Measurements from ENCODE around the gene CRMP1.

The CRMP1 gene

GRCh38 chr4:5893004-5893580 lies at the start of gene CRMP1:
Gene CRMP1 (minus strand): TSS chr4:5893086. CDS start chr4:5892969, 117 bp downstream.
- no peak for DNase-seq

GRCh38 chr4:5941601-5942000 lies 48.7 kb upstream of the CRMP1 start:
- no peak for DNase-seq

DNA sequence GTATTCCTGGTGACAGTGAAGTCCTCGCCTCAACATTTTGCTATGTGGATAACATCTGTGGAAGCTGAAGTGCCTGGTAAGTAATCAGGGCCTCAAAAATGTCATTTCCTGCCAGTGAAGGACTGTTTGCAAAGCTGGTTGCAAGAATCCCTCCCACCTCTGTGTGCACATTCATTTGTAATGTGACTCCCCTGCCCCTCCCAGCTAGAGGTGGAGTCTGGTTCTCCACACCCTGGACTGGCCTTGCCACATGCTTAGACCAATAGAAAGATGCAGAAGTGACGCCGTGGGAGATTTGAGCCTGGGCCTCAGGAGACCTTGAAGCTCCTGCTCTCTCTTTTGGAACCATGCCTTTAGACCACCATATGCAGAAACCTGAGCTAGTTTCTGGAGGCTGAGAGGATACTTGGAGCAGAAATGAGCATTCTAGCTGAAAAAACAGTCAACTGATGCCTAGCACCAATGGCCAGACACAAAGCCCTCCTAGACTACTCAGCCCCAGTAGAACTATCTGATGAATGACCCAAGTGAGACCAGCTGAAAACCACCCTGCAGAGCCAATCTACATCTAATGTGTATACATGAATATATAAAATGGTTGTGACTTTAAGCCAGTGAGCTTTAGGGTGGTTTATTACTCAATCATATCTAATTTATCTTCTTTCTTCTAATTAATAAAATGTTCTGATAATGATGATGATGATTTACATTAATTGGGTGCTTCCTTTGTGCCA lies 47.8 kb upstream of the CRMP1 start:
- DNase-seq = no peak

DNA sequence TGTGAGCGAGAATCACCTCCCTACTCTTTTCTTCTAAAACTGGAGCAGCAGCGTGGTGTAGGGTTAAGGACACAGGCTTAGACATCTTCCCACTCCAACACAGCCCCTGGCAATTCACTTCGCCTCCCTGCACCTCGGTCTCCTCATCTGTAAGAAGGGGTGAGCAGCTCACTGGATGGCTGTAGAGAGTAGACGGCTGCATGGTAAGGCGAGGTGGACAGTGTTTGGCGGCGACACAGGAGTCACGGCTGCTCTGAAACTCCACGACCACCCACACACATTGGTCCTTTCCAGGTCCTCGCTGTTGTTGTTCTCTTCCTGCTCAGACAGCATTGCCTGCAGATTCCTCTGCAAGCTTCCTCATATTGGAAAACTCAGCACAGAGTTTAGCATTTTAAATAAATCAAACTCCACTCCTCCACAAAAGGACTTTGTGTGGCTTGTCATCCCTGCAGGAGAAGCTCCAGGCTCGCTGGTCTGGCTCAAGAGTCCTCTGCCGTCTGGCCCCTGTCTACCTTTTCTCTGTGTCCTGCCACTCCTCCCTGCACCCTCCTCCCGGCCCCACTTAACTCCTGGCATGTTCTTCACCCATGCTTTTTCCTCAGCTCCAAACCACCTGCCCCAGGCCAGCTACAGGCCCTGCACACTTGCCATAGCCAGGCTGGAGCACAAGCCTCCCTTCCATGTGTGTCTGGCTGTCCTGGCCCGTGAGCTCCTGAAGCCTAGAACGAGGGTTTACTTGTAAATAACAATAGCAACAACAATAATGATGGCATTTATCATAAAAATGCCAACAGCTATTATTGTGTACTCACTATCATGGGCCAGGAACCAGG lies 41.3 kb upstream of the CRMP1 start:
- no peak for DNase-seq

GRCh38 chr4:5933116-5933515 lies 40.2 kb upstream of the CRMP1 start:
- no peak for DNase-seq

GRCh38 chr4:5932035-5932568 lies 39.2 kb upstream of the CRMP1 start:
- DNase-seq = no peak

- DNase-seq = no peak
Measured at GRCh38 chr4:5931526-5931925, 38.6 kb upstream of the CRMP1 start.

DNA sequence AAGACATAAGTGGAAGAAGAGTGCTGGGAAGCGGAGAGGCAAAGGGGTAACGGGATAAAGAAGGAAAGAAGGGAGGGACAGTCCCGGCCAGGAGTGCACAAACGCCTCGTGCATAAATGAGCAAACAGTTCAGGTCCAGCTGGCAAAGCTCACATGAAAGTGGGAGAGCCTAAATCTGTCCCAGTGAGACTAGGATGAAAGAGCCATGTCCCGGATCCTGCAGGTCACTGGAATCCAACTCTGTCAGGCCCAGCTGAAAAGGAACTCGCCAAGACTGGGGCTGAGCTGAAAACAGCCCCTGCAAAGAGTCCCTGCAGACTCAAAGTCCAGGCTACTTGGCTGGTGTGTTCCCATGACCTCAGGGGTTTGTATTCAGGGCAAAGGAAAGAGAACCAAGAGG lies 38.0 kb upstream of the CRMP1 start:
- no peak for DNase-seq

- DNase-seq = no peak
Measured at GRCh38 chr4:5930456-5930855, 37.6 kb upstream of the CRMP1 start.

DNA sequence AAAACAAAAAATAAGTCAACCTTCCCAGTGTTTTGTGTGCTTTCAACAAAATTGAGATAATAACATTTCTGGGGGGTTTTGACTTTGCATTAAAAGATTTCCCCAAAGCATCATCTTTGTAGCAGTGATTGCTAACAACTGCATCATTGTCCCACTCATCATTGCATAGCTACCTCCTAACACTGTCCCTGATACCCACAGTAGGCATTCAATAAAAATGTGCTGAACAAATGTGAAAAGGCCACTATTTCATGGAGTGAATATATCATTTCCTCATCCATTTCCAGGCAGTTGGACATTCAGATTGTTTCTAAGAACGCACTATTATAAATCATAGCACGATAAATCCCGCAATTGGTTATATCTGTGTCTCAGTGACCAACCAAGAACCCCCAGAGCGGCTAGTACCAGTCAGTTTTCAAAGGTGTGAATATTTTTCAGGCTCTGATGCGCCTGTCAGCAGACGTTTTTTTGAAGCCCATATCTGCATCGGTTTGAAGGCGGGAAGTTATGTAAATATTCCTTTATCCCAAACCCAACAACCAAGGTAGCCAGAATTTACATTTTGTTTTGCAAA lies 36.0 kb upstream of the CRMP1 start:
- DNase-seq = no peak

- DNase-seq = no peak
Measured at GRCh38 chr4:5928274-5928673, 35.4 kb upstream of the CRMP1 start.

DNA sequence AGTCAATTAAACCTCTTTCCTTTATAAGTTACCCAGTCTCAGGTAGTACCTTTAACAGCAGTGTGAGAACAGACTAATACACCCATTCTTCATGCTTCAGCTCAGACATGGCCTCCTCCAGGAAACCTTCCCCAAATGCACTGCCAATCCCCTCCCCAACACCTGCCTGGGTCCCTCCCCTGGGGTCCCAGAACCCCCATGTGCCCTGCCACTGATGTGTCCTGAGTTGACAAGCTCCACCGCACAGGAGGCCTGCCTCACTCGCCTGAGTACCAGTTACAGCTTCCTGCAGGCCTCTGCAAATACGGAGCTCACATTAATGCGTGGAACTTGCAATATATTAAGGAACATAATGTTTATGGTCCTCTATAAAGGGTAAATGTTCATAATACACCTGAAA lies 34.9 kb upstream of the CRMP1 start:
- no peak for DNase-seq

- no peak for DNase-seq
Measured at GRCh38 chr4:5927116-5927515, 34.2 kb upstream of the CRMP1 start.

- no peak for DNase-seq
Measured at GRCh38 chr4:5926598-5926997, 33.7 kb upstream of the CRMP1 start.

DNA sequence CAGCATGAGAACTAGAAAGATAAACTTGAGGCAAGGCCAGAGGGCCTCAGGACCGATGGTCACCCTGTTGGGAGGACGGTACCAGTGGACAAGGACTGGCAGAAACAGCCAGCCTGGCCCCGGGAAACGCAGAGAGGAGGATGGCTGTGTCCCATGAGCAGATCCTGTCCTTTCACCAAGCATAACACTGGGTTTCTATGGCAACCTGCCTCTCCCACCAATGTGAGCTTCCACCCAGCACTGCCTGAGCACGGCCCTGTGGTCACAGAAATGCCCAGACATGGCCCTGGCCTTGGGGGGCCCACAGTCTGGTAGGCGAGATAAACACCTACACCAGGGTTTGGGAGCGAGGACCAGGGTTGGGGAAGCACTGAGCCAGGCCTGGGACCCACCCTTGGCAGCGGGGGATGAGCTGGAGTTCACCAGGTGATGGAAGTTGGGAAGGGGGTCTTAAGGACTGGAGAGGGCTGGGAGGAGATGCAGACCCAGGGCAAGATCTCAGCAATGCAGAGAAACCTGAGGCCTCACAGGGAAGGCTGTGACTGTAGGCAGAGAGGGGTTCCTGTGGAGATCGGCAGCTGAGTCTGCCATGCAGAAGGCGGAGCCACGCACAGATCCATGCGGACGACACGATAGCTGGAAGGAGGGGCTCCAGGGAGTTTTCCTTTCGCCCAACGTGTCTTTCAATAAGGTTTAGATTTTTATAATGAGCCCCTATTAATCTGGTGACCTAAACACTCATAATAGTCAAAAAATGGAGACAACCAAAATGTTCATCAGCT lies 32.7 kb upstream of the CRMP1 start:
- DNase-seq = no peak

DNA sequence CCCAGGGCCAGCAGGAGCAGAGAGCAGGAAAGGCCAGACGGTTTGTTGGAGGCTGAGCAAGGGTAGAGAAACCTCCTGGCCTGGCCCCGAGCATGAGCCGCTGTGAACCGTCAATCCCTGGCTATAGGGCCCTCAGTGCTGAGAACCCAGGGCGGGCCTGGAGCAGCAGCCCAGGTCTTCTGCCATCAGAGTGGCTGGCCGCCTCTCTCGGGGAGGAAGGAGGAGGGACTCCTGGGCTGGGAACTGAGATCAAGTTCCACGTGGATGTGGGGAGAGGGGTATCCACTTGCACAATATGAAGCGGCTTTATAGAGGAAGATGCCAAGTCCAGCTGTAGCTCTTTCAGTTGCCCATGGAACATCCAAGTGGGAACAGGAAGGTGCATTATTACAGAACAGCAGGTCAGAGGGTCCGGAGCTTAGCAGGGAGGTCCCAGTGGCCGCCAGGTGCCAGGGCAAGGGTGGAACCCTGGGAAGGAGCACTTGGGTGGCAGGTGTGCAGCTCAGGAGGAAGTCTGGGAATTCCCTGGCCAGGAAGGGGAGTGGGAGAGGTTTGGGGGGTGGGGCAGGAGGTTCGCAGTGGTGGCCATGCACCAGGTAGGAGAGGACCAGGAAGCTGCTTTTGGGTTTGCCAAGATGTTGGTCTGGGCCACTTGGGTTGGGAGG lies 31.7 kb upstream of the CRMP1 start:
- no peak for DNase-seq

GRCh38 chr4:5923376-5923775 lies 30.5 kb upstream of the CRMP1 start:
- no peak for DNase-seq

DNA sequence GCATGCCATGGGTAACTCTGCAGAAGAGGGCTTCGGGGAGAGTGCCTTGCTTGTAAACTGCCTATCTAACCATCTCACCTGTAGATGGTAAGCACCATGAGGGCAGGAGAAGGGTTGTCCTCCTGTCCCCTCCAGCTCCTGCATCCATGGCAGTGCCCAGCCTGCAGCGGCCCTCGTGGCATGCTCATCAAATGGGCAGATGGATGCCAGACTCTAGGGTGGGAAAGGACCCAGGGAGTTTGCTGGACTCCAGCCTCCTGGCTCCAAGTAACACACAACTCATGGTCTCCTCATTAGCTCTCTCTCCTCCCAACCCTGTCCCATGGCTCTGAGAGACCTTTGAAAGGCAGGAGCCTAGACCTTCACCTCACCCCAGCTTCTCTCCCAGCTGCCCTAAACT lies 29.7 kb upstream of the CRMP1 start:
- DNase-seq = no peak

GRCh38 chr4:5921981-5922380 lies 29.1 kb upstream of the CRMP1 start:
- no peak for DNase-seq

GRCh38 chr4:5921101-5921980 lies 28.5 kb upstream of the CRMP1 start:
- DNase-seq = no peak

DNA sequence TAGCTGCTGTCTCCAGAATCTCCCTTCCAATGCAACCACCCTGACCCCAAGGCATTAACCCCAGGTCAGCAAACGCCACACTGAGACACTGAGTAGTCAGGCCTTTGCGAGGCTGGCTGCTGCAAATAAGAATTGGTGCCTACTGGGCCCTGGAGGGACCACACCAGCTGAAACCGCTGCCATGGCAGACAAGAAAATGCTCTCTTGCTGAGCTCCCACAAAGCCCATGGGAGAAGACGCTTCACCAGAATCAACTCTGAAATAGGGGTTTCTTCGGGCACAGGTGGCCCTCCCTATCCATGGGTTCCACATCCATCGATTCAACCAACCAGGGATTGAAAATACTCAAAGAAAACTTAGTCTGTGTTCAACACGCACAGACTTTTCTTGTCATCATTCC lies 26.7 kb upstream of the CRMP1 start:
- DNase-seq = no peak

All from activated T-cell treated with anti-CD3 and anti-CD28 coated beads for 4 hours (primary cell).